Vagina (tissue), 2 donors: ENCODE results near the gene HOXC5.

ENCODE experiments used
- POLR2AphosphoS5 ChIP-seq, 2 donors: sonication (generic); formaldehyde crosslinking; IDR thresholded peaks; one replicate each; pipeline ENCODE4 v1.9.0; 2017; ENCODE audit warnings: antibody characterized with exemption in 2 of 2, mild to moderate bottlenecking in 2 of 2, low read depth in 1 of 2; ENCODE audit not compliant: insufficient read depth in 1 of 2
- TF ChIP-seq, protein P1 (sequence below), 3 experiments: fragments of 450-650 bp in 2 of 3; fragments of 200-600 bp in 1 of 3; sonication (generic) in 1 of 3; IDR thresholded peaks; one replicate each; pipeline ENCODE4 v1.5.1; 2017 to 2019; ENCODE audit warnings: antibody characterized with exemption in 3 of 3, mild to moderate bottlenecking in 2 of 3, moderate library complexity in 2 of 3

DNA sequence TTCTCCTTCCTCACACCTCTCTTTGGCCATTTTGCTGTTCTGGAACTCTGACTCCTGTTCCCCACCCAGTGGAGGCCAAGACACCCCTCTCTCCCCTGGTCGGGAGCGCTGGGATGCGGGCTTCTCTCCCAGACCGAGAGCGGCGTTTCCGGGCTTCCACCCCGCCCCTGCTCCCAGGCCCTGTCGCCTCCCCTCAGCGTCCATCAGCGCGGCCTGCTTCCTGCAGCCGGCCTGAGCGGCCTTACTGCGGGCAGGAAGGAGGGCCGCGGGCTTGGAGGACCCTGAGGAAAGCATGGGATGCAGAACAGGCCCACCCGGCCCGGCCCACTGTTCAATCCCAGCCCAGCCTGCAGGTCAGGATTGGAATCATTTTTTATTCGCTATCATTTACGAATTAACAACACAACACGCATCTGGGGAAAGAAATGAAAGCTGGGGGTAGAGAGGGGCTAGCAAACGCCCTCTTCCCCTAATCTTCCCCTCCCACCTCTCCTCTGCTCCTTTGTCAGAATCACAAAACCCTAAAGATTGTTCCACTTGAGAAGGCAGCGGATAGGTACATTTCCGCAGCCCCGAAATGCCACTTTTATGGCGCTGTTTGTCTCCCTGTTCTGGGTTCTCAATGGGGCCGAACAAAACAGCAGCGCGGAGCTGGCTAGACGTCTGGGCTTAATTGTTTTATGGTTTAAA, 27.9 kb upstream of the HOXC5 start:
- no peak for TF ChIP-seq POLR2AphosphoS5 (IDR thresholded peaks at IDR 0.05; ENCODE audit: insufficient read depth in 1 of 2, low read depth in 1 of 2)
- TF ChIP-seq, protein P1, sequence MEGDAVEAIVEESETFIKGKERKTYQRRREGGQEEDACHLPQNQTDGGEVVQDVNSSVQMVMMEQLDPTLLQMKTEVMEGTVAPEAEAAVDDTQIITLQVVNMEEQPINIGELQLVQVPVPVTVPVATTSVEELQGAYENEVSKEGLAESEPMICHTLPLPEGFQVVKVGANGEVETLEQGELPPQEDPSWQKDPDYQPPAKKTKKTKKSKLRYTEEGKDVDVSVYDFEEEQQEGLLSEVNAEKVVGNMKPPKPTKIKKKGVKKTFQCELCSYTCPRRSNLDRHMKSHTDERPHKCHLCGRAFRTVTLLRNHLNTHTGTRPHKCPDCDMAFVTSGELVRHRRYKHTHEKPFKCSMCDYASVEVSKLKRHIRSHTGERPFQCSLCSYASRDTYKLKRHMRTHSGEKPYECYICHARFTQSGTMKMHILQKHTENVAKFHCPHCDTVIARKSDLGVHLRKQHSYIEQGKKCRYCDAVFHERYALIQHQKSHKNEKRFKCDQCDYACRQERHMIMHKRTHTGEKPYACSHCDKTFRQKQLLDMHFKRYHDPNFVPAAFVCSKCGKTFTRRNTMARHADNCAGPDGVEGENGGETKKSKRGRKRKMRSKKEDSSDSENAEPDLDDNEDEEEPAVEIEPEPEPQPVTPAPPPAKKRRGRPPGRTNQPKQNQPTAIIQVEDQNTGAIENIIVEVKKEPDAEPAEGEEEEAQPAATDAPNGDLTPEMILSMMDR (IDR thresholded peaks at IDR 0.05) = no peak
